Right atrium auricular region (tissue), 2 donors: ENCODE measurements around the gene PRKCA. TPM values are rescaled to one million over a fixed set of nuclear protein-coding genes. Genes with fewer than 3 reads are reported as not detected.

Experiments
- DNase-seq: peaks from one replicate; pipeline ENCODE4 v3.0.0-alpha.2; 2019; ENCODE audit warnings: low spot score
- H3K27ac ChIP-seq, 2 donors: fragments of 200-600 bp; sonication (generic); 1 replicate in 1 of 2; 2 replicates in 1 of 2; pipeline ENCODE4 v1.5.1; 2016 to 2019
- H3K27me3 ChIP-seq, 2 donors: fragments of 200-600 bp; sonication (generic); one replicate each; pipeline versions ENCODE4 v1.5.1 to v1.6.0; 2017 to 2019
- H3K36me3 ChIP-seq: fragments of 200-600 bp; sonication (generic); one replicate; pipeline ENCODE4 v1.5.1; 2016
- H3K4me1 ChIP-seq, 2 donors: fragments of 200-600 bp; sonication (generic); one replicate each; pipeline versions ENCODE4 v1.5.1 to v1.6.0; 2017 to 2019
- H3K4me3 ChIP-seq, 2 donors: fragments of 200-600 bp; sonication (generic); 1 replicate in 1 of 2; 2 replicates in 1 of 2; pipeline ENCODE4 v1.5.1; 2017 to 2019; ENCODE audit warnings: mild to moderate bottlenecking in 1 of 2, moderate library complexity in 1 of 2
- H3K9me3 ChIP-seq, 2 donors: fragments of 200-600 bp; sonication (generic); one replicate each; pipeline ENCODE4 v1.5.1; 2019
- CTCF ChIP-seq, 2 donors: fragments of 200-600 bp; sonication (generic); IDR thresholded peaks; one replicate each; pipeline ENCODE4 v1.5.1; 2019; ENCODE audit warnings: antibody characterized with exemption in 2 of 2
- total RNA-seq, 2 donors: library from RNA; depleted of rRNA; stranded (reverse); fragments of >200 nt; gene quantifications; one replicate each; pipeline ENCODE4 v1.1.0, GENCODE V29; 2016

The PRKCA gene
- total RNA-seq, 2 donors from 2014 or later: 6.4 to 6.6 TPM

DNA sequence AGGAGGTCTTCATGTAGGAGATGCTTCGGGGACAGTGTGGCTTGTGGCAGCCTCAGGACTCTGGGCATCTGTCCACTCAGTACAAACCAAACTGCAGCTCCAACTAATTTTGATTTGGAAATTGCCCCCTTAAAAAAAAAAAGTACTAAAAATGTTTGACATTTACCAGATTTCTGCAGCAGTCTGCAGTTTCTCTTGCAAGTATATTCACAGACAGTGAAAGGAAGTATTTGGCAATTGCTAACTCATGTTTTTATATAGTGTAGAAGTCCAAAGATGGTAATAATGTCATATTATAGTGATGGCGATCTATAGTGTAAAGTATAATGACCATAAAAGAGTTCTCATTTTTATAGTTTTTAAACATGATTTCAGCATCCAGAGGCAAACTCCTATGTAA, 218.6 kb downstream of the PRKCA start:
- no peak overlapping the region for H3K27ac ChIP-seq
- no peak for TF ChIP-seq CTCF (IDR thresholded peaks at IDR 0.05)
- no peaks in the 10 kb centered on the region for H3K4me1 ChIP-seq

GRCh38 chr17:66522591-66523272, 220.3 kb downstream of the PRKCA start:
- Histone ChIP-seq H3K4me3 (no peak overlapping the region), H3K27me3 (no peaks in the 10 kb centered on the region), H3K36me3 (no peaks in the 10 kb centered on the region), H3K27ac (no peak overlapping the region), H3K9me3 (no peaks in the 10 kb centered on the region), H3K4me1 (no peaks in the 10 kb centered on the region)
- TF ChIP-seq CTCF (IDR thresholded peaks at IDR 0.05): no peak
- DNase-seq: no peak

More for the DNA sequence above, 218.6 kb downstream of the PRKCA start:
- H3K9me3 ChIP-seq: no peaks in the 10 kb centered on the region
- H3K36me3 ChIP-seq: no peaks in the 10 kb centered on the region
- H3K27me3 ChIP-seq: no peaks in the 10 kb centered on the region
- H3K4me3 ChIP-seq: no peak overlapping the region
- no peak for DNase-seq

GRCh38 chr17:66523378-66524200, 221.2 kb downstream of the PRKCA start:
- Histone ChIP-seq H3K9me3 (no peaks in the 10 kb centered on the region), H3K36me3 (no peaks in the 10 kb centered on the region), H3K27me3 (no peaks in the 10 kb centered on the region), H3K4me1 (no peaks in the 10 kb centered on the region), H3K27ac (no peak overlapping the region), H3K4me3 (no peak overlapping the region)
- DNase-seq: no peak
- no peak for TF ChIP-seq CTCF (IDR thresholded peaks at IDR 0.05)

DNA sequence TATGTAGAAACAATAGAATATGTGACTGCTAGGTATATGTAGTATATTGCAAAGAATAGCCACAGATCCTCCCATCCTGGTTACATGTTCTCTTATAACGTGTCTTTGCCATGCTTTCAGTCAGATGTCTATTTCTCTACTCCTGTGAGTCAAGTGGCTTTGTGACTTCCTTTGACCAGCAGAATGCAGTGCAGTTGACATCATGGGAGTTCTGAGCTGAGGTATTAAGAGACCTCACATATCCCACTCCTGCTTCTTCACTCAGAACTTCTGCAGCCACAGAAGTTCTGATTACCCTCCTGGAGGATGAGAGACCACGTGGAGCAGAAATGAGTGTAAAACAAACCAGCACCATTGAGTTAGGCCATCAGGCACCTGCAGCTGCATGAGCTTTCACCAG, 222.5 kb downstream of the PRKCA start:
- Histone ChIP-seq H3K9me3 (no peaks in the 10 kb centered on the region), H3K36me3 (no peaks in the 10 kb centered on the region), H3K27ac (no peak overlapping the region), H3K4me3 (no peak overlapping the region), H3K27me3 (no peaks in the 10 kb centered on the region), H3K4me1 (no peaks in the 10 kb centered on the region)
- no peak for TF ChIP-seq CTCF (IDR thresholded peaks at IDR 0.05)
- DNase-seq: no peak

GRCh38 chr17:66525338-66525737, 222.9 kb downstream of the PRKCA start:
- Histone ChIP-seq H3K4me3 (no peak overlapping the region), H3K27me3 (no peaks in the 10 kb centered on the region), H3K9me3 (no peaks in the 10 kb centered on the region), H3K4me1 (no peaks in the 10 kb centered on the region), H3K36me3 (no peaks in the 10 kb centered on the region), H3K27ac (no peak overlapping the region)
- no peak for DNase-seq
- TF ChIP-seq CTCF (IDR thresholded peaks at IDR 0.05): no peak
